Left kidney (tissue), 2 donors: ENCODE data around the gene THAP2. TPM values are rescaled to one million over a fixed set of nuclear protein-coding genes. Genes with fewer than 3 reads are reported as not detected.
"Not testable (repeated sequence)": the region's sequence is repeated elsewhere in the genome, so short reads cannot be mapped to it uniquely, and the experiment has no call there.

Experiments used
- DNase-seq: peaks from one replicate; pipeline ENCODE4 v3.0.0-alpha.2; 2013
- polyA plus RNA-seq: library from polyadenylated mRNA; unstranded; fragments of 120-200 nt; gene quantifications from one replicate; pipeline ENCODE4 v1.2.1, GENCODE V29; 2013; ENCODE audit not compliant: insufficient read length

The THAP2 gene
- polyA plus RNA-seq, 1 donor: 18.0 TPM

GRCh38 chr12:71661977-71662530, 2.0 kb upstream of the THAP2 start:
- peak; percentile 6 for DNase-seq

GRCh38 chr12:71662849-71663560, 1.1 kb upstream of the THAP2 start:
- peak; percentile 53 for DNase-seq

- DNase-seq: no peak
Observed at GRCh38 chr12:71664411-71665089, 449 bp downstream of the THAP2 start.

GRCh38 chr12:71665090-71665463, 976 bp downstream of the THAP2 start:
- peak; percentile 19 for DNase-seq

GRCh38 chr12:71666259-71666658, 2.2 kb downstream of the THAP2 start:
- no peak for DNase-seq

GRCh38 chr12:71671311-71671710, 7.2 kb downstream of the THAP2 start:
- no peak for DNase-seq

DNA sequence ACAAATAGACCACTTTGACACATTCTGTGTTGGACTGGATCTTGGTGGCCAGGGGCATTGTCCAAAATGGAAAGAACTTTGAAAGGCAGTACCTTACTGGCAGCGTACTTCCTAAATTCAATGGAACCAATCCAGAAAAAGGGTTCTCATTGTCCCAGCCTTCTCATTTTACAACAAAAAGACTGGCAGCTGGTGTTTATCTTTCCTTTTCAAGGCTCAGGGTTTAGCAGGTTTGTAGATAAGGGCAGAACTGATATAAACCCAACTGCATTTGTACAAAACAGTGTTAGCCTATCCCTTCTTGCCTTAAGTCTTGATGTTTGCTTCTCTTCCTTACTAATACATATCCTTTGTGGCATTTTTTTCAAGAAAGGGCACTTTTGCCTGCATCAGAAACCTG, 7.7 kb downstream of the THAP2 start:
- DNase-seq: no peak

DNA sequence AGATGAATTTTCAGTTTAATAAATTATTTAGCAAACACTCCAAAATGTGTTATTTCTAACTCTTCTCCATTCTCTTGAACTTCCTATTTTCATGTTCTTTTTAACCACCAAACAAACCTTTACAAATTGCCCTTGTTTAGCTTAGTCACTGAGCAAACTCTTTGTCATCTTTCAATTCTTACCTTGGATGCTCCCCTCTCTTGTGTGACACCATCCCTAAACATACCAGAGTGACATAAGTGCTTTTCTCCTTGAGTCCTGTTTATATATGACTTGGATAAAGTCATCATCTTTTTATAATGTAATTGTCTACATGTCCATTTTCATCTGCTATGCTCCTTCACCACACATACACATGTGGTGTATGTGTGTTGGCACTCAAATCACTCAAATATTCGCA, 18.4 kb downstream of the THAP2 start:
- DNase-seq: no peak

DNA sequence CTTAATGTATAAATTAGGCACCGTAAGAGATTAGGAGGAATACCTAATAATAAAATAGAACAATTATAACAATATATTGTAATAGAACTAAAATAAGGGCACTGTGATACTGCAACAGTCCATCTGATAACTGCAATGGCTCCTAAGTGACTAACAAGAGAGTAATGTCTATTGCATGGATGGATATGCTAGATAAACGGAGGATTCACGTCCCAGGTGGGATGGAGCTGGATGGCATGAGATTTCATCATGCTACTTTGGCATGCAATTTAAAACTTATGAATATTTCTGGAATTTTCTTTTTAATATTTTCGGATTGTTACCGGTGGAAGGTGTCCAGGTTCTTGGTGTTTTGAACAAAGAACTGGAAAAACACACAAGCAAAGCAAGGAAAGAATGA, 19.5 kb downstream of the THAP2 start:
- DNase-seq: no peak

DNA sequence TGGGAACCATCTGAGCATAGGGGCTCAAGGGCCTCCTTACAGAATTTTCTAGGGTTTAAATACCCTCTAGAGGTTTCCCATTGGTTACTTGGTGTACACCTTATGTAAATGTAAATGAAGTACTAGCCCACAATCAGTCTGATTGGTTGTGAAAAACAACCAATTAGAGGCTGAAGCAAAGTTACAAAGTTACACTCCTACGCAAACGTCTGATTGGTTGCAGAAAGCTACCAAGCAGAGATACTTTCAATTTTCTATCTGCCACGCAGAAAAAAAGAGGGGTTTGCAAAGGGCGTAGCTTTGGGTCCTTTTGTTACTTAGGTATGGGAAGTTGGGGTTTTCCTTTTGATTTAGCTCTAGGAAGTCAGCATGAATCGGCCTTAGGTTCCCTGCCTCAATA, 20.0 kb downstream of the THAP2 start:
- DNase-seq: no peak

GRCh38 chr12:71685312-71685906, 21.3 kb downstream of the THAP2 start:
- DNase-seq: no peak

GRCh38 chr12:71685914-71686657, 22.0 kb downstream of the THAP2 start, which contains the start of gene TMEM19:
TSS of gene TMEM19 (plus strand) at chr12:71686082. CDS start at chr12:71686681, 599 bp downstream.
- DNase-seq: peak; percentile 85

DNA sequence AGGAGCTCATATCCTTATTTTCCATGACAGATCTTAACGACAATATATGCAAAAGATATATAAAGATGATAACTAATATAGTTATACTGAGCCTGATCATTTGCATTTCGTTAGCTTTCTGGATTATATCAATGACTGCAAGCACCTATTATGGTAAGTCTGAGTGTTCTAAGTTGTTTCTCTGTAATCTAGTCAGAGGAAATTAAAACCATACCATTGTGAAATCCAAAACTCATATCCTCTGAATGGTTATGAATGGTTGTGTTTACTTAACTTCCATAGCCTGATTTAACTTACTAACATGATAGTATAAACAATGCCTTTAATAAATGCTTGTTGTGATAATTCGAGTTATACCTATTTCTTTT, 22.5 kb downstream of the THAP2 start:
- no peak for DNase-seq

DNA sequence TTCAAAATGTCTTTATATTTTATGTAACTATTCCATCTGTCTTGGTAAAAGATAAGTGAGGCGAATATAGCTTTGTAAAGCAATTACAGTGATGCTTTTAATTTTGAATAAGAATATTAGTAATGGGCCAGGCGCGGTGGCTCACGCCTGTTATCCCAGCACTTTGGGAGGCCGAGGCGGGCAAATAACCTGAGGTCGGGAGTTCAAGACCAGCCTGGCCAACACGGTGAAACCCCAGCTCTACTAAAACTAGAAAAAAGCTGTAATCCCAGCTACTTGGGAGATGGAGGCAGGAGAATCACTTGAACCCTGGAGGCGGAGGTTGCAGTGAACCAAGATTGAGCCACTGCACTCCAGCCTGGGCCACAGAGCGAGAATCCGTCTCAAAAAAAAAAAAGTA, 23.1 kb downstream of the THAP2 start:
- not testable (repeated sequence) for DNase-seq

DNA sequence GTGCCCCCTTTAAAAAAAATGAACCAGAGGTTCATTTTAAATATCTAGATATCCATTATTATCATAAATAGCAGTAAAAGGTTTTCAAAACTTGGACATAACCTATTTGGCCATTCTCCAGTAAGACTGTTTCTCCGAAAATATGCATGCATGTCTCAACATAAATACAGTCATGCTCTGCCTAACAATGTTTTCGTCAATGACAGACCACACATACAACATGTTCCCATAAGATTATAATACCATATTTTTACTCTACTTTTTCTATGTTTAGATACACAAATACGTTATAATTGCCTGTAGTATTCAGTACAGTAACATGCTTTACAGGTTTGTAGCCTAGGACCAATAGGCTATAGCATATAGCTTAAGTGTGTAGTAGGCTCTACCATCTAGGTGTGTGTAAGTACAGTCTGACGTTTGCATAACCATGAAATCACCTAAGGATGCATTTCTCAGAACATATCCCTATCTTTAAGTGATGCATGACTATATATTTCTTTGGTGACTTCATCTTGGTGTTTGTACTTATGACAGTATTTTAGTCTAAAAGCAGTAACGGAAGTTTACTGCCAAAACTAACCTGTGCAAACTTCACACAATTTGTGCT, 25.0 kb downstream of the THAP2 start:
- DNase-seq: no peak

DNA sequence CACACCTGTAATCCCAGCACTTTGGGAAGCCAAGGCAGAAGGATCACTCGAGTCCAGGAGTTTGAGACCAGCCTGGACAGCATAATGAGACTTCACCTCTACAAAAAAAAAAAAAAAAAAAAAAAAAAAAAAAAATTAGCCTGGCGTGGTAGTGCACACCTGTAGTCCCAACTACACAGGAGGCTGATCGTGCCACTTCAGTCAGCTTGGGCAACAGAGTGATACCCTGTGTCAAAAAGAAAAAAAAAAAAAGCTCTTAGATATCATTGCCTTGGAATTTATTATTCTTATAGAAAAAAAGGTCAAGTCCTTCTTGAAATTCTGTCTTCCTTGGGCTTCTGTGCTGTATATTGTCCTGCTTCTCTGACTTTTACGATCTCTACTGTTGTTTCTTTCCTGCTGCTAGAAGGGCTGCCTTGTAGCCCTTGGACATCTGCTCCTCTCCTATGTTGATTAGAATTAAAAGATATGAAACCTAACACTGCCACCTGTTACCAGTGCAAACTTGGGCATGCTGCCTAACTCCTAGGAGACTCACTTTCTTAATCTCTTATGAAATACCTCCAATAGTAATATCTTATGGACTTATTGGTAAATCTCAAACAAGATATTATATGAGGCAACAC, 27.5 kb downstream of the THAP2 start:
- DNase-seq: no peak

DNA sequence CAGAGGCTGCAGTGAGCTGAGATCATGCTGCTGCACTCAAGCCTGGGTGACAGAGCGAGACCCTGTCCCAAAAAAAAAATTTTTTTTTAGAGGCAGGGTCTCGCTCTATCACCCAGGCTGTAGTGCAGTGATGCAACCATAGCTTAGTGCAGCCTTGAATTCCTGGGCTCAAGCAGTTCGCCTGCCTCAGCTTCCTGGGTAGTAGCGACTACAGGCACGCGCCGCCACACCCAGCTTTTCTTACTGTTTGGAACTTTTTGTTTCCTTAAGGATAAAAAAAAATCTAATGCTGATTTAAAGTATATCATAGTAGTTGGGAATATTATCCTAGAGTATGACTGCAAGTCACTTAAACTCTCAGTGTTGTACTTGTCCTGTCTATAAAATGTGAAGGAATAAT, 29.0 kb downstream of the THAP2 start:
- no peak for DNase-seq

DNA sequence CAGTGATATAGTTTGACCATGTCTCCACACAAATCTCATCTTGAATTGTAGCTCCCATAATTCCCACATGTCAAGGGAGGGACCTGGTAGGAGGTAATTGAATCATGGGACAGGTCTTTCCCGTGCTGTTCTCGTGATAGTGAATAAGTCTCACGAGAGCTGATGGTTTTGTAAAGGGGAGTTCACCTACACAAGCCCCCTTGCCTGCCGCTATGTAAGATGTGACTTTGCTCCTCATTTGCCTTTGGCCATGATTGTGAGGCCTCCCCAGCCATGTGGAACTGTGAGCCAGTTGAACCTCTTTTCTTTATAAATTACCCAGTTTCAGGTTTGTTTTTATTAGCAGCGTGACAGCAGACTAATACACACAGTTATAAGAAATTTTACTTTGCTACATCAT, 29.6 kb downstream of the THAP2 start:
- DNase-seq: not testable (repeated sequence)

GRCh38 chr12:71694099-71694820, 30.2 kb downstream of the THAP2 start:
- DNase-seq: no peak

DNA sequence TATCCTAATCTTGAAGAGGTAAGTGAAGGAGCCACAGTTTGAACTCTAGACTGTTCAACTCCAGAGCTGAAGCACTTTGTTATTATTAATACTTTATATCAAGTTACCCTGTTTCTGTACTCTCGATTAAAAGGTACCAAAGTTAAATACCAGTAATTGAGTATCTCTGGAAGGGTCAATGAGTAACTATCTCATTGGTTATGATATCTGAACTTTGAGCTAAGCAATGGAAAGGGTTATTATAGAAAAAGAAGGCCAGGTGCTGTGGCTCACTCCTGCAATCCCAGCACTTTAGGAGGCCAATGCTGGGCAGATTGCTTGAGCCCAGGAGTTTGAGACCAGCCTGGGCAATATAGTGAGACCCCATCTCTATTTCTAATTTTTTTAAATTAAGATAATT, 31.7 kb downstream of the THAP2 start:
- no peak for DNase-seq

DNA sequence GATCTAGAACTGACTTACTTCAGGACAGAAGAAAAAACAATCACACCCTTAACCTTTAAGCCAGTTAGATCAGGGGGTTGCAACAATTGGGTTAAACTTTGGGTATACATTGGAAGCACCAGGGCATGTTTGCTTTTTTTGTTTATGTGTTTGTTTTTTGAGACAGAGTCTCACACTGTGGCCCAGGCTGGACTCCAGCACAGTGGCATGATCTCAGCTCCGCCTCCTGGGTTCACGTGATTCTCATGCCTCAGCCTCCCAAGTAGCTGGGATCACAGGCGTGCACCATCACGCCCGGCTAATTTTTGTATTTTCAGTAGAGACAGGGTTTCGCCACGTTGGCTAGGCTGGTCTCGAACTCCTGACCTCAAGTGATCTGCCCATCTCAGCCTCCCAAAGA, 38.1 kb downstream of the THAP2 start:
- not testable (repeated sequence) for DNase-seq
